ENCODE data around the gene B3GLCT.
A peak's percentile ranks its signal among the peaks of the same experiment; 100 is the strongest.
"Not testable (repeated sequence)": the region's sequence is repeated elsewhere in the genome, so short reads cannot be mapped to it uniquely, and the experiment has no call there.

The B3GLCT gene

DNA sequence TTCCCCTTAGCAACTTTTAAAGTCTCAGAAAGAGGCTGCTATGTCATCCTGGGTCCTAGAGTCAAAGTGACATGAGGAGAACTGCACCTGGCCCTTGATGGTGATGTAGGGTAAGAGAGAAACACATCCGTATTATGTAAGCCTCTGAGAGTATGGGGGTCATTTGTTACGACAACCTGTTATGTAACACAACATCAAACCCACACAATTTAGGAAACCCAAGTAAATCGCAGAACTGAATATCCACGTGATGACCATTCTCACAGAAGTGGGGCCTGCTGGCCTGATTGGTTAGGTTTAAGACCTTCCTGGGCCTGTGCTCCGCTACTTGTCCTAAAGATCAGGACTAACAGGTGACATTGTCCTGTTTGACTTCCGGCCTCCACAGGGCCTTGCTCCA lies 15.3 kb upstream of the B3GLCT start:
- DNase-seq (ENCODE audit: low read depth in 3 of 3): no peak

- no peak for DNase-seq (ENCODE audit: low read depth in 3 of 3)
Measured at GRCh38 chr13:31184981-31185645, 14.7 kb upstream of the B3GLCT start.

DNA sequence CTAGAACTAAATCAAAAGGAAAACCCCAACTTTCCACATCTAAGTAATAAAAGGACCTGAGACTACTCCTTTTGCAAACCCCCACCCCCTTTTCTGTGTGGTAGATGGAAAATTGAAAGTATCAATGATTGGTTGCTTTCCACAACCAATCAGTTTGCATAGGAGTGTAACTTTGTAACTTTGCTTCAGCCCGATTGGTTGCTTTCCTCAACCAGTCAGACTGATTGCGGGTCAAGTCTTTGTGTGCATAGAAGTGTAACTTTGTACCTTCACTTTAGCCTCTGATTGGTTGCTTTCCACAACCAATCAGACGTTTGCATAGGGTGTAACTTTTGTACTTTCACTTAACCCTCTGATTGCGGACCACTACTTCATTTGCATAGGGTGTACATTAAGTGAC lies 8.0 kb upstream of the B3GLCT start:
- DNase-seq (ENCODE audit: low read depth in 3 of 3): no peak

GRCh38 chr13:31192306-31192705 lies 7.5 kb upstream of the B3GLCT start:
- DNase-seq (ENCODE audit: low read depth in 3 of 3): no peak

- no peak for DNase-seq (ENCODE audit: low read depth in 3 of 3)
Measured at GRCh38 chr13:31195616-31196015, 4.2 kb upstream of the B3GLCT start.

DNA sequence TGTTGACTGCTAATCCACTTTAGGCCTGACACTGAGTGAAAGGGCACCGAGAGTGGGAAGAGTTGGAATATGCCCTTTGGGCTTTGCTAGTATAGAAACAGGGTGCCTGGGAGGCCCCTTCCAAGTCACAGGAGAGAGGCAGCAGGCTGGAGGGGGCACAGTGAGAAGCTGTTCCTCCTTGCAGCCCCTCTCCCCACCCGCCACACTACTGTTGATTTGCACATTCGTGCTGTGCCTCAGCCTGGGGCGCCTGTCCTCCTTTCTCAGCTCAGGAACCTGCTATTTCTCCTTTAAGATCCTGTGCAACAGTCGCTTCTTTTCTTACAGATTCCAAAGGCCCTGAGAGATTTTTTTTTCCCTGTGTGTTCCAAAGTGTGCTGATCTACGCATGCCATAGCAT lies 2.8 kb upstream of the B3GLCT start:
- no peak for DNase-seq (ENCODE audit: low read depth in 3 of 3)

- no peak for DNase-seq (ENCODE audit: low read depth in 3 of 3)
Measured at GRCh38 chr13:31198519-31198918, 1.3 kb upstream of the B3GLCT start.

GRCh38 chr13:31199527-31199848 lies 287 bp upstream of the B3GLCT start:
- DNase-seq (ENCODE audit: low read depth in 3 of 3): no peak

DNA sequence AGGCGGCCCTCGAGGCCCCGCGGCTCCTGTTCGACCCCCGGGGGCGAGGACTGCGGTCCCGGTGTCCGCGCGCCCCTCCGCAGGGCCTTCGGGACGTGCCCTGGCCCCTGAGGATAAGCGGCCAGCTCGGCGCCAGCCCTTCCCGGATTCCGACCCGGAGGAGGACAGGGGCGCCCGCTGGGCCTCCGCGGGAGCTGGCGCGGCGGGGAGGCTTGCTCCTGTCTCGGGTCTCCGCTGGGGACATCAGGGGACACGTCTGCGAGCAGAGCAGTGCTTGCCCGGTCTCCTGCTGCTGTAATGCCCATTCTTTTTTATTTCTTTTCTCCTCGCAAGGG lies 829 bp downstream of the B3GLCT start:
- DNase-seq (ENCODE audit: low read depth in 3 of 3): peak in 1 of 3 experiments; percentile 9

GRCh38 chr13:31201341-31202031 lies 1.7 kb downstream of the B3GLCT start:
- DNase-seq (ENCODE audit: low read depth in 3 of 3): no peak

- DNase-seq (ENCODE audit: low read depth in 3 of 3): no peak
Measured at GRCh38 chr13:31204592-31204991, 4.8 kb downstream of the B3GLCT start.

GRCh38 chr13:31207661-31208552 lies 8.1 kb downstream of the B3GLCT start:
- no peak for DNase-seq (ENCODE audit: low read depth in 3 of 3)

DNA sequence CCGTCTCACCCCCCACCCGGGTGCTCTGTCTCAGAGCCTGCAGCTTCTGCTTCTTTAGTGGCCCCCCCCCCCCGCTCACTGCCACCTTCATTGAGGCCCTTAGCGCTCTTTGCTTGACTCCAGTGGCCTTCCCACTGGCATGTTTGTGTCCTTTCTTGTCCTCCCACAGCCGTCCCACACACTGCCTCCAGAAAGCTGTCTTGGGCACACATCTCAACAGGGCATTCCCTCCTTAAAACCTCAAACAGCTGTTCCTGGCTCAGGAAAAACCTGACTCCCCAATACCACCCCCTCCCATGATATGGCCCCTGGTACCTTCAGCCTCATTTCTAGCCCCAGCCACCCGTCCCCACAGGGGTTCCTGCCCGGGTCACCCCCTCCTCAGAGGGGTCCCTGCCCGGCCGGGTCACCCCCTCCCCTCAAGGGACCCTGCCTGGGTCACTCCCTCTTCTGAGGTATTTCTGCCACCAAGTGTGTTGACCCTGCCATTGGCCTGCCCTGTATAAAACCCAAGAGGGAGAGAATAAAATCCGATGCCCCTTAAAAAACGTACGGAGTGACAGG lies 8.9 kb downstream of the B3GLCT start:
- no peak for DNase-seq (ENCODE audit: low read depth in 3 of 3)

GRCh38 chr13:31209172-31209840 lies 9.5 kb downstream of the B3GLCT start:
- DNase-seq (ENCODE audit: low read depth in 3 of 3): no peak

GRCh38 chr13:31209841-31210210 lies 10.1 kb downstream of the B3GLCT start:
- no peak for DNase-seq (ENCODE audit: low read depth in 3 of 3)

DNA sequence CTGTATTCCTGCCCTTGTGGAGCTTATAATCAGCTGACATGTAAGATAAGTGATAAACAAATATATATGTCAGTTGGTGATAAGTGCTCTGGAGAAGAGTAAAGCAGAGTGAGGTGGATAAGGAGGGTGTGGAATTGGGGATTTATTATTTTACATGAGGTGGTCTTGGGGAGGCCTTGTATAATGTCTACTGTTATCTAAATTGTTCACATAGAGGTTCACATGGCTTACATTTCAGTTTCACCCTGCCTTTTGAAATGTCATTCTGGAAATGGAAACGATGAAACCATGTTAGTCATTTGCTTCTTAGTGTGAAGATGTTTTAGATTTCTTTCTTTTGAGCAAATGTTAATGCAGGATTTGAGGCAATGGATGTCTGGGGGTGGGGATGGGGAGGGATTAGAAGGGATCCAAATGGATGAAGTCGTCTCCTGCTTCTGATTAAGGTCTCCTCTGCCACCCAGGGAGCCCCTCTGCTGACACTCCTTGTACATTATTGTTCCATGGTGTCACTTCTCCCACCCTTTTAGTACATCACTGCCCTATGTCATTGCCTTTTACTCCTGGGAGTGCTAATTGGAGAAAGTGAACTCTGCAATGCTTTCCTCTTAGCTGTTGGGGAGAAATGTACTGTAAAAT lies 14.0 kb downstream of the B3GLCT start:
- no peak for DNase-seq (ENCODE audit: low read depth in 3 of 3)

DNA sequence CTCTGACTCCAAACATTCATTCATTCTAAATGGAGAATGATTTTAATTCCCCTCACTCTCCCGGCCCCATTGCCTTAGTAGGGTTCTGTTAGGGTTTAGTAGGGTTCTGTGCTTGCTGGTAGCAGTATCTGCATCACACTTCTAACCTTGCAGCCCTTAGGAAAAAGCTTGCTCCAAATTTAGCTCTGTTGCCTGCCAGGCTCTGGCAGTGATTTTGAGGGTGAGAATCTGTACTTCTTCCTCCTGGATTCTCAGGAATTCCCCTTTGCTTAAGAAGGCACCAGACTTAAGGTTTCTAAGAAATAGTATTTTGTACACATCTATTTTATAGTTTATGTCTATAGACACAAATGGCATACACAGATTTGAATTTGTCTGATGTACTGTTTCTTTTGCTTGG lies 14.7 kb downstream of the B3GLCT start:
- DNase-seq (ENCODE audit: low read depth in 3 of 3): no peak

- not testable (repeated sequence) for DNase-seq (ENCODE audit: low read depth in 3 of 3)
Measured at GRCh38 chr13:31216916-31217315, 17.1 kb downstream of the B3GLCT start.

DNA sequence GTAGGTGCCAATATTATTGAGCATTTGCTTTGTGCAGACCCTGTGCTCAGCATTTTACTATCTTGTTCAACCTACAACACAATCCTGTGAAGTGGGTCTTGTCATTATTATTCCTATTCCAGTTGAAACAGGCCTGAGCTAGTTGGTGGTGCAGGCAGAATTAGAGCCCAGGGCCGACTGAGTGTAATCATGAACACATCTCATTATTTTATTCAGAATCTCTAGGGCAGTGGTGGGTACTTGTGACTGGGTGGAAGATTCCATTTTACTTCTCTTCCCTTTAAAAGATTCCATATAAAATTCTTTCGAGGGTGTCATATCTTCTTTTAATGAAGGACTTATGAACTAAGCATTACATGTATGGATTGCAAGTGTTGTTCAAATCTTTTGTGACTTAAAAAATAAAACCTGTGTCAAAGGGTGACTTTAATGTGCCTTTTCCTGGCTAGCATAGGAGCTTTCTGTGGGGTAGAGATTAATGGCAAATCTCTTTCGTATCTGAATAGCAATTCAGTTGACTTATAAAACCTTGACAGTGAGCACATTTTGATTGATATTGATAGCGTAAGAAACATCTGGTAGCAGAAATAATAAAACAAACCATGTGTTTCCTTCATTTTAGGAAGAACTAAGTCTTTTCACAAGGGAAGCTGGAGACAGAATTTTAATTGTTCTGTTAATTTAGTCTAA lies 20.3 kb downstream of the B3GLCT start:
- DNase-seq (ENCODE audit: low read depth in 3 of 3): no peak

GRCh38 chr13:31221057-31221456 lies 21.3 kb downstream of the B3GLCT start:
- DNase-seq (ENCODE audit: low read depth in 3 of 3): no peak

DNA sequence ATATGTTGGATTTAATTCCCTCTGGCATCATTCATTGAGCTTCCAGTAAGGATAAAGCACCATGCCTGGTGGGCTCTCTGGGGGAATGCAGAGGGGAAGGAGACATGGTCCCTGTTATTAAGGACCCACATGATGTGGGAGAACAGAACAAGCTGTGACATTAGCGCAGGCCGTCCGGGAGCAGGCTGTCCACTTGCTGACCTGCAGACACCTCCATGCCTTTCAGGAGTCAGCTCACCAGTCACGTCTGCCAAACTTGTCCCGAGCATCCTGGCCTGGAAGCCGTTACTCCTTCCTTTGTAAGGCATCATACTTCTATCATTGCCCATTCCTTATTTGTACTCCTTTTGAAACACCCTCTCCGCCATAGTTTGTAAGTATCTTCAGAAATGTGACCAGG lies 23.4 kb downstream of the B3GLCT start:
- DNase-seq (ENCODE audit: low read depth in 3 of 3): no peak

All from stimulated activated CD4-positive, alpha-beta T cell treated with anti-CD3 and anti-CD28 coated beads, TNF-alpha, amount 100 ng/mL, for 4 hours (primary cell).